ENCODE data around the gene SP140. TPM values are rescaled to one million over a fixed set of nuclear protein-coding genes. Genes with fewer than 3 reads are reported as not detected.

Gene SP140
- polyA plus RNA-seq, 2 of the 4 experiments (the other 2 are of a cell fraction): 0.10 TPM; not detected in 1

DNA sequence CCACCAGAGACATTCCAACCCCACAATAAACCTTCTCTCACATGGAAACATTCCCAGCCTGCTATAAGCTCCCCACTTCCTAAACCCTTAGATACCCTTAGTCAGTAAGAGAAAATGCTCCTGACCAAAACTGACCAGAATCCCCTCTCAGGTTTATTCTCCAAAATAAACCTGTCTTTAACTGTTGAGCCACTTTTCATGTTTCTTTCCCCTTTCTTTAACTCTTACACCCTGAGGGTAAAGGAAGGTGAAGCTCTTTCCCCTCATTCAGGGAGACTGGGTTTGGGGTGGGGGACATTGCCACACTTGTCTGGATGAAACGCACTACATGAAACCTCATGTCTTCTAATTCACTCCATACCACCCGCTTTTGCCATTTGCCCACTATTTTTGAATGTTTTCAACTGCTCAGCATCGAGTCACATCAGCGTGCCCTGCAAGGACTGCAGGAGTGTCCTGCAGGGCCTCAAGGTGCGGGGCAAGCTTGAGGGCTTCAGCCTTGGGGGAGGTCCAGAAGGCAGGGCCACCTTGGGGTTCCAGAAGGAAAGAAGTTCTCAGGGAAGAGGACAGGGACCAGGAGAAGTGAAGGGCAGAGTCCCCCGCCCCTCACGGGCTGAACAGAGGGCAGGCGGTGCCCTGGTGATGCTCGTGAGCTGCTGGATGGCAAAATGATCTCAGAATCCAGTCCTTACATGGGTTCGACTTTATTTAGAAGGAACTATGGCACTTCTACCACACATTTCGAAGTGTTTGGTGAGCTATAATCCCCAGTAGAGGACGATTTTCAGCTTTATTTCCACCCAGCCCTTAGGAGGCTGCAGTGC lies 97.2 kb downstream of the SP140 start:
- TF ChIP-seq FOSL2 (IDR thresholded peaks at IDR 0.05) (no peak), FOSL2 (CRISPR knock-in tag; IDR thresholded peaks at IDR 0.05) (no peak), FOSB (CRISPR knock-in tag; IDR thresholded peaks at IDR 0.05) (no peak), HDAC2 (IDR thresholded peaks at IDR 0.05) (no peak), NFE2L2 (conservative IDR thresholded peaks at IDR 0.05; ENCODE audit: low read length) (no peak), RNF2 (IDR thresholded peaks at IDR 0.05; ENCODE audit: borderline replicate concordance, low read depth) (no peak)
- TF ChIP-seq, protein P1, sequence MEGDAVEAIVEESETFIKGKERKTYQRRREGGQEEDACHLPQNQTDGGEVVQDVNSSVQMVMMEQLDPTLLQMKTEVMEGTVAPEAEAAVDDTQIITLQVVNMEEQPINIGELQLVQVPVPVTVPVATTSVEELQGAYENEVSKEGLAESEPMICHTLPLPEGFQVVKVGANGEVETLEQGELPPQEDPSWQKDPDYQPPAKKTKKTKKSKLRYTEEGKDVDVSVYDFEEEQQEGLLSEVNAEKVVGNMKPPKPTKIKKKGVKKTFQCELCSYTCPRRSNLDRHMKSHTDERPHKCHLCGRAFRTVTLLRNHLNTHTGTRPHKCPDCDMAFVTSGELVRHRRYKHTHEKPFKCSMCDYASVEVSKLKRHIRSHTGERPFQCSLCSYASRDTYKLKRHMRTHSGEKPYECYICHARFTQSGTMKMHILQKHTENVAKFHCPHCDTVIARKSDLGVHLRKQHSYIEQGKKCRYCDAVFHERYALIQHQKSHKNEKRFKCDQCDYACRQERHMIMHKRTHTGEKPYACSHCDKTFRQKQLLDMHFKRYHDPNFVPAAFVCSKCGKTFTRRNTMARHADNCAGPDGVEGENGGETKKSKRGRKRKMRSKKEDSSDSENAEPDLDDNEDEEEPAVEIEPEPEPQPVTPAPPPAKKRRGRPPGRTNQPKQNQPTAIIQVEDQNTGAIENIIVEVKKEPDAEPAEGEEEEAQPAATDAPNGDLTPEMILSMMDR (IDR thresholded peaks at IDR 0.05): 0 out of 3 replicates have a peak, but pooled peaks have one; percentile 12
- TF ChIP-seq, protein P2, sequence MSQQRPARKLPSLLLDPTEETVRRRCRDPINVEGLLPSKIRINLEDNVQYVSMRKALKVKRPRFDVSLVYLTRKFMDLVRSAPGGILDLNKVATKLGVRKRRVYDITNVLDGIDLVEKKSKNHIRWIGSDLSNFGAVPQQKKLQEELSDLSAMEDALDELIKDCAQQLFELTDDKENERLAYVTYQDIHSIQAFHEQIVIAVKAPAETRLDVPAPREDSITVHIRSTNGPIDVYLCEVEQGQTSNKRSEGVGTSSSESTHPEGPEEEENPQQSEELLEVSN (IDR thresholded peaks at IDR 0.05; ENCODE audit: borderline replicate concordance, low read depth): no peak
- TF ChIP-seq, protein P3, sequence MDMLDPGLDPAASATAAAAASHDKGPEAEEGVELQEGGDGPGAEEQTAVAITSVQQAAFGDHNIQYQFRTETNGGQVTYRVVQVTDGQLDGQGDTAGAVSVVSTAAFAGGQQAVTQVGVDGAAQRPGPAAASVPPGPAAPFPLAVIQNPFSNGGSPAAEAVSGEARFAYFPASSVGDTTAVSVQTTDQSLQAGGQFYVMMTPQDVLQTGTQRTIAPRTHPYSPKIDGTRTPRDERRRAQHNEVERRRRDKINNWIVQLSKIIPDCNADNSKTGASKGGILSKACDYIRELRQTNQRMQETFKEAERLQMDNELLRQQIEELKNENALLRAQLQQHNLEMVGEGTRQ (IDR thresholded peaks at IDR 0.05): no peak
- H3K4me1 ChIP-seq: no peaks in the 10 kb centered on the region
- POLR2A ChIA-PET: no interaction called here
- WGBS (ENCODE audit: missing lambda C conversion rate): 30% methylated on average over 11 of the region's 12 CpGs
- H3K9me3 ChIP-seq: no peaks in the 10 kb centered on the region
- no peak overlapping the region for H3K4me3 ChIP-seq
- CTCF ChIA-PET: interaction anchor here (0.6 kb wide), 1 partner anchor 1001 kb away, joined by 3 read pairs; no protein-coding TSS in a partner anchor
- no peak overlapping the region for H3K4me2 ChIP-seq
- no peak for DNase-seq (ENCODE audit: low read depth in 1 of 2, low spot score in 1 of 2)
- no peak for FAIRE-seq
- no peak overlapping the region for H3K27ac ChIP-seq
- peak in 1 of 2 experiments; percentile 28; a peak in 3 of 6 replicates for ATAC-seq

DNA sequence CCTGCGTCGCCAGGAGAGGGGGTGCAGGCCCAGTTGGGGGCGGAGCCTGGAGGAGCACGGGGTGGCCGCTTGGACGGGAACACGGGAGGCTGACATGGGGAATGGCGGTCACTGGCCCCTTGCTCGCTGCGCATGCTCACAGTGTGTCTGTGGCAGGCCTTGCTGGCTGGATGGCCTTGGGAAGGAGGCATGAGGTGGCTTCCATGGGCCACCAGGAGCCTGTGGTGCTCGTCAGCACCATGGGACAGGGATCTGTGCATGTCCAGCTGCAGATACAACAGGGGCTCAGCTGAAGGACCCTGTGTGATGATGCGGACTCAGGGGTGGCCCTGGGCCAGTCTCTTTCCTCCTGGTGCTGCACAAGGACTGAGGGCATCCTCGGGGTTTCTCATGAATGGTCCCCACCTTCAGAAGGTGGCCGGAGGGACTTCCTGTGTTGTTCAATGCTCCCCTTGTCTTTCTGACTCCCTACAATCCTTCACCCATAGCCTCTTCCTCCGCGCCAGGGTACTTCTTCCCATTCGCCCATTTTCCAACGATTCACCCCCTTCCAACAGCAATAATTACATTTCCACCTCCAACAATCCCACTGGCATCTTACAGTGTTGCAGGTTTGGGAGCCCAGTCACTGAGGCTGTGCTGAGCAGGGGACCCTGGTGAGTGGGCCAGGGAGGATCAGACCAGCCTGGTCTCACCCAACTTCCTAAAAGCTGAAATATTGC lies 98.0 kb downstream of the SP140 start:
- ChIA-PET CTCF (interaction anchor here (0.6 kb wide), 1 partner anchor 1002 kb away, joined by 3 read pairs; no protein-coding TSS in a partner anchor), POLR2A (no interaction called here)
- WGBS (ENCODE audit: missing lambda C conversion rate): 68% methylated on average over 14 of the region's 18 CpGs
- Histone ChIP-seq H3K4me3 (no peak overlapping the region), H3K9me3 (no peaks in the 10 kb centered on the region), H3K27ac (no peak overlapping the region), H3K4me1 (no peaks in the 10 kb centered on the region), H3K4me2 (peak overlapping the region; percentile 32; the same call in 1 of the 3 replicates)
- FAIRE-seq: no peak
- TF ChIP-seq, protein P4, sequence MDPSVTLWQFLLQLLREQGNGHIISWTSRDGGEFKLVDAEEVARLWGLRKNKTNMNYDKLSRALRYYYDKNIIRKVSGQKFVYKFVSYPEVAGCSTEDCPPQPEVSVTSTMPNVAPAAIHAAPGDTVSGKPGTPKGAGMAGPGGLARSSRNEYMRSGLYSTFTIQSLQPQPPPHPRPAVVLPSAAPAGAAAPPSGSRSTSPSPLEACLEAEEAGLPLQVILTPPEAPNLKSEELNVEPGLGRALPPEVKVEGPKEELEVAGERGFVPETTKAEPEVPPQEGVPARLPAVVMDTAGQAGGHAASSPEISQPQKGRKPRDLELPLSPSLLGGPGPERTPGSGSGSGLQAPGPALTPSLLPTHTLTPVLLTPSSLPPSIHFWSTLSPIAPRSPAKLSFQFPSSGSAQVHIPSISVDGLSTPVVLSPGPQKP (IDR thresholded peaks at IDR 0.05; ENCODE audit: low read depth, low read length): no peak
- TF ChIP-seq, protein P1 (IDR thresholded peaks at IDR 0.05): no peak; the same call in 2 of the 3 replicates
- TF ChIP-seq, protein P3 (IDR thresholded peaks at IDR 0.05): no peak
- TF ChIP-seq SMC3 (IDR thresholded peaks at IDR 0.05) (0 out of 3 replicates have a peak, but pooled peaks have one; percentile 21), RAD21 (conservative IDR thresholded peaks at IDR 0.05 in 1 of 2, IDR thresholded peaks at IDR 0.05 in 1 of 2) (peak in 1 of 2 experiments; percentile 39; a peak in 1 of 5 replicates), CEBPB (IDR thresholded peaks at IDR 0.05) (no peak)
- ATAC-seq: peak; percentile 44 to 90; a peak in 3 of 6 replicates
- DNase-seq (ENCODE audit: low read depth in 1 of 2, low spot score in 1 of 2): peak; percentile 45 to 58

All from A549 (cell line).